Activated CD8-positive, alpha-beta T cell treated with anti-CD3 and anti-CD28 coated beads for 36 hours (primary cell): ENCODE measurements around the gene UQCRC1. TPM values are rescaled to one million over a fixed set of nuclear protein-coding genes. Genes with fewer than 3 reads are reported as not detected.

Experiments
- ATAC-seq: fragments of 200-7000 bp; cut with Tn5 transposase; one replicate; pipeline ENCODE4 v1.10.0; 2021; ENCODE audit warnings: mild to moderate bottlenecking, moderate library complexity
- CTCF ChIA-PET: fragments of 350-600 bp; sonication (Branson Sonifier 250); formaldehyde crosslinking; loops from one replicate; lab custom pipeline; 2021; ENCODE audit warnings: antibody characterized with exemption; lab: Charles Lee
- POLR2A ChIA-PET: fragments of 350-600 bp; sonication (Branson Sonifier 250); formaldehyde crosslinking; loops from one replicate; lab custom pipeline; 2021; ENCODE audit warnings: antibody characterized with exemption; lab: Charles Lee
- DNase-seq: peaks from one replicate; pipeline ENCODE4 v3.0.0-alpha.2; 2020
- H3K27ac Mint-ChIP-seq: one replicate; pipeline ENCODE4 v1.8.0; 2021; ENCODE audit warnings: mild to moderate bottlenecking, mixed read lengths
- H3K27me3 Mint-ChIP-seq: one replicate; pipeline ENCODE4 v1.8.0; 2021; ENCODE audit warnings: mixed read lengths
- H3K36me3 Mint-ChIP-seq: one replicate; pipeline ENCODE4 v1.8.0; 2021; ENCODE audit warnings: low read depth, mixed read lengths
- H3K4me1 Mint-ChIP-seq: one replicate; pipeline ENCODE4 v1.8.0; 2021; ENCODE audit warnings: low read depth, mixed read lengths
- H3K4me3 Mint-ChIP-seq: one replicate; pipeline ENCODE4 v1.8.0; 2021; ENCODE audit warnings: mild to moderate bottlenecking, moderate library complexity, mixed read lengths
- H3K9me3 Mint-ChIP-seq: one replicate; pipeline ENCODE4 v1.8.0; 2021; ENCODE audit warnings: mixed read lengths
- intact Hi-C: fragments of 100-400 bp; cut with micrococcal nuclease; formaldehyde crosslinking; loops from one replicate; pipeline ENCODE4 v1.10.0; 2022
- total RNA-seq, 2 experiments: library from RNA; stranded (reverse); gene quantifications; one replicate each; pipeline ENCODE4 v1.2.3, GENCODE V29; 2021
- TF ChIP-seq, protein P1 (sequence below): fragments of 200-600 bp; IDR thresholded peaks from one replicate; pipeline ENCODE4 v1.8.0; 2022; ENCODE audit warnings: antibody characterized with exemption, mild to moderate bottlenecking

The UQCRC1 gene
- total RNA-seq, 2 experiments from 2014 or later = 240 to 256 TPM

DNA sequence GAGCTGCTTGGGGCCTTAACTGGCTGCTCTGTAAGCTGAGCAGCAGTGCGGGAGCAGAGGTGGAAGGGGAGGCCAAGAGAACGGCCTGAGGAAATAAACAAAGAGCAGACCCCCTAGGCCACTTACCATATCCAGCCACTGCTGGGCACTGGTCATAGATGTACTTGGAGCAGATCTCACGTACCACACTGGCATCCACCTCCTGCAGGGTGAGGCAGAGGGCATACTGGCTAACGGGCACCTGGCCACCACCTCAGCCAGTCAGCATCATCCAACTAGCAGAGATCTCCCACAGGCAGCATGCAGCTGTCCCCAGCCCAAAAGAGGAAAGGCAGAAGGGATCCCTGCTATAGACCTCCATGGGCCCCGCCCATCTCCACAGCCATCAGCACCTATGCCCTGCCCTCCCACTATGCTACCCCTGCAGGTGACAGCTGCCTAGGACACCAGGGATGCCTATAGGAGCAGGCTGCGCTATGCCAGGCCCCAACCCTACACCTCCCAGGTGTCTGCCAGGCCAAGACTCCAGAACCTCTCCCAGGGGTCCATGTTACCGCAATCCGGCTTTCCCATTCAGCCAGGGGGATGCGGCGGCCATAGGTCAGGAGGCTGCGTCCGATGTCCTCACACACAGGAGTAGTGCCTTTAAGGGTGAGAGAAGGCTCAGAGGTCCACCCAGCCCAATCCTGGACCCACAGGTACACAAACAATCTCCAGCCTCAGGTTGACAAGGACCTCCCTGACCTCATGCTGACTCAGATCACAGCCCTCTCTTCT is 9.7 kb downstream of the UQCRC1 start:
- Mint-ChIP-seq H3K27me3 (peaks cover 2% of the 10 kb centered on the region), H3K4me1 (no peaks in the 10 kb centered on the region), H3K9me3 (no peaks in the 10 kb centered on the region), H3K27ac (no peak overlapping the region), H3K36me3 (peaks cover 33% of the 10 kb centered on the region), H3K4me3 (no peak overlapping the region)
- CTCF ChIA-PET = no interaction called here
- POLR2A ChIA-PET = no interaction called here
- TF ChIP-seq, protein P1, sequence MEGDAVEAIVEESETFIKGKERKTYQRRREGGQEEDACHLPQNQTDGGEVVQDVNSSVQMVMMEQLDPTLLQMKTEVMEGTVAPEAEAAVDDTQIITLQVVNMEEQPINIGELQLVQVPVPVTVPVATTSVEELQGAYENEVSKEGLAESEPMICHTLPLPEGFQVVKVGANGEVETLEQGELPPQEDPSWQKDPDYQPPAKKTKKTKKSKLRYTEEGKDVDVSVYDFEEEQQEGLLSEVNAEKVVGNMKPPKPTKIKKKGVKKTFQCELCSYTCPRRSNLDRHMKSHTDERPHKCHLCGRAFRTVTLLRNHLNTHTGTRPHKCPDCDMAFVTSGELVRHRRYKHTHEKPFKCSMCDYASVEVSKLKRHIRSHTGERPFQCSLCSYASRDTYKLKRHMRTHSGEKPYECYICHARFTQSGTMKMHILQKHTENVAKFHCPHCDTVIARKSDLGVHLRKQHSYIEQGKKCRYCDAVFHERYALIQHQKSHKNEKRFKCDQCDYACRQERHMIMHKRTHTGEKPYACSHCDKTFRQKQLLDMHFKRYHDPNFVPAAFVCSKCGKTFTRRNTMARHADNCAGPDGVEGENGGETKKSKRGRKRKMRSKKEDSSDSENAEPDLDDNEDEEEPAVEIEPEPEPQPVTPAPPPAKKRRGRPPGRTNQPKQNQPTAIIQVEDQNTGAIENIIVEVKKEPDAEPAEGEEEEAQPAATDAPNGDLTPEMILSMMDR = no peak
- DNase-seq (no peak), ATAC-seq (no peak)
- intact Hi-C loops = no loop called here

DNA sequence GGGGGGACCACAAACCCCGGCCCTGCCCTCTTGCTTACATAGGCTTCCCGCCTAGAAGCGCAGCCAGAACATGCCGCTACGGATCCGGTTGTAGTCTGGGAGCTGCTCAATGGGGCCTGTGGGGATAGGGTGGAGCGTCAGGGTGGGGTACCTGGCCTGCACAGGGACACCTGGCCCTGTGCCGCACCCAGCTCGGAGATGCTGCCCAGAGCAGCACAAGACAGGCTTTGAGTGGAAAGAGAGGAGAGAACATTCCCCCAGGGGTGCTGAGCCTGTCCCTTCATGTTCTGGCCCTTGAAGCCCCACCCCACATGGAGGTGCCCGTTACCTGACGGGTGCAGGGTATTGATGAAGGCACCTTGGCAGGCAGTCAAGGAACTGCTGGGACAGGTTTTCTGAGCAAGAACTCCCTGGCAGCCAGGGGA is 10.4 kb downstream of the UQCRC1 start:
- POLR2A ChIA-PET = no interaction called here
- Mint-ChIP-seq H3K27me3 (peaks cover 7% of the 10 kb centered on the region), H3K4me1 (peaks cover 5% of the 10 kb centered on the region), H3K36me3 (peaks cover 27% of the 10 kb centered on the region), H3K27ac (no peak overlapping the region), H3K4me3 (no peak overlapping the region), H3K9me3 (no peaks in the 10 kb centered on the region)
- CTCF ChIA-PET = interaction anchor here (0.6 to 1.6 kb wide), 2 partner anchors 17 to 37 kb away, joined by 3 to 4 read pairs; partner anchors contain the start of gene SLC26A6
- no peak for ATAC-seq
- intact Hi-C loops = no loop called here
- TF ChIP-seq, protein P1 = no peak
- DNase-seq = no peak

DNA sequence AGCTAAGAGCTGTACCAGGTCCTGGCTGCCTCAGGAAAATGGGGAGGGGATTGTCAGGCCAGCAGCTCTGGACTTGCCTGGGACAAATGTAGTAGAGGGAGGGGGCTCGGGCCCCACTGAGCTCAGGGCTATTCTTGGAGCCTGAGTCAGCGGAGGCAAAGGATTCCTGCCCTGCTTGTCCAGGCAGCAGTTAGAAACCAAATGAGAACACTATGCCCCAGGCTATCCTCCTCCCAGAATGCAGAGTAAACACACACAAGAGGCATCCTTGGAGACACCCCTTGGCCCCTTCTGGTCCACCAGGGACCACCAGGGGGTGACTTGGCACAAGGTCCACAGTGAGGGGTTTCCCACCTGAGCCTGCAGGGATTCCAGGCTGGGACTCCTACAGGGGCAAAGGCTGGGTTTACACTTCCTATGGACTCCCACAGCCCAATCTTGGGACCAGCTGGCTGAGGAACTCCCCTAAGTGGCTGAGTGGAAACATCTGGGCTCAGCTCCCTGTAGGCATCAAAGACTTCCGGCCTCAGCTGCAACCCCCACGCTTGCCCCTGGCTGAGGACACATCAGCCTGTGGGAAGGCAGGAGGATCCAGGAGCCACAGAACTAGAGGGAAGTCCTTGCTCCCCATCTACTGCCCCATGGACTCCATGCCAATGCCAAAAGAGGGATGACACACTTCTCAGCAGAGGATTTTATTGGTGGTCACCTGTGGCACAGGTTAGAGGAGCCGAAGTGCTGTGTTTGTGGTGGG is 10.9 kb downstream of the UQCRC1 start:
- TF ChIP-seq, protein P1 = no peak
- ChIA-PET POLR2A (interaction anchor here (0.8 to 1.4 kb wide), 2 partner anchors 37 to 86 kb away, joined by 3 read pairs; partner anchors contain the start of gene SLC26A6), CTCF (interaction anchor here (0.6 to 1.6 kb wide), 3 partner anchors 17 to 41 kb away, joined by 3 to 4 read pairs (median 3); partner anchors contain the start of gene SLC26A6)
- ATAC-seq (no peak), DNase-seq (no peak)
- H3K27me3 Mint-ChIP-seq = peaks cover 7% of the 10 kb centered on the region
- H3K27ac Mint-ChIP-seq = no peak overlapping the region
- no peak overlapping the region for H3K4me3 Mint-ChIP-seq
- peaks cover 5% of the 10 kb centered on the region for H3K4me1 Mint-ChIP-seq
- intact Hi-C loops = no loop called here
- H3K36me3 Mint-ChIP-seq = peaks cover 22% of the 10 kb centered on the region
- H3K9me3 Mint-ChIP-seq = no peaks in the 10 kb centered on the region

DNA sequence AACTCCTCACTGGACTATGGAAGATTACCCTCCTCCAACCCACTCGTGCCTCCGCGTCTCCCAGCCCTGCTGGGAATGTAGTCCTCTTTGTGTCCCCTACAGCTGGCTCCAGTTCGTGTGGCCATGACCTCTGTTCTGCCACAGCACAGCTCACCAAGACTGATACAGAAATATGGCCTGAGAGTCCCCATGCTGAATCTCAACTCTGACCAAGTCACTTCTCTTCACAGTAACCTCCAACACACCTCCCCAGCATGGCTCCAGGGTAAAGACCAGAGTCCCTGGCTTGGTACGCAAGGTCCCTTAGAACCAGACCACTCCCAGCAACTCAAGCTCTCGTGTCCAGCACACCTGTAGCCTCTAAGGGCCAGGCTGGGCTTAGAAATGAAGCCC is 12.0 kb downstream of the UQCRC1 start:
- DNase-seq (no peak), ATAC-seq (no peak)
- H3K9me3 Mint-ChIP-seq = no peaks in the 10 kb centered on the region
- H3K27ac Mint-ChIP-seq = no peak overlapping the region
- peaks cover 13% of the 10 kb centered on the region for H3K36me3 Mint-ChIP-seq
- intact Hi-C loops = no loop called here
- CTCF ChIA-PET = interaction anchor here (0.9 to 1.6 kb wide), 4 partner anchors 38 to 161 kb away, joined by 3 to 4 read pairs (median 3); partner anchors contain the start of gene SLC26A6
- POLR2A ChIA-PET = interaction anchor here (0.8 to 1.4 kb wide), 5 partner anchors 9 to 87 kb away, joined by 3 to 4 read pairs (median 3); partner anchors contain the start of genes SLC26A6 and UQCRC1
- H3K4me3 Mint-ChIP-seq = no peak overlapping the region
- H3K27me3 Mint-ChIP-seq = peaks cover 12% of the 10 kb centered on the region
- TF ChIP-seq, protein P1 = no peak
- peaks cover 5% of the 10 kb centered on the region for H3K4me1 Mint-ChIP-seq
